ENCODE results near the gene COTL1.

Gene COTL1

DNA sequence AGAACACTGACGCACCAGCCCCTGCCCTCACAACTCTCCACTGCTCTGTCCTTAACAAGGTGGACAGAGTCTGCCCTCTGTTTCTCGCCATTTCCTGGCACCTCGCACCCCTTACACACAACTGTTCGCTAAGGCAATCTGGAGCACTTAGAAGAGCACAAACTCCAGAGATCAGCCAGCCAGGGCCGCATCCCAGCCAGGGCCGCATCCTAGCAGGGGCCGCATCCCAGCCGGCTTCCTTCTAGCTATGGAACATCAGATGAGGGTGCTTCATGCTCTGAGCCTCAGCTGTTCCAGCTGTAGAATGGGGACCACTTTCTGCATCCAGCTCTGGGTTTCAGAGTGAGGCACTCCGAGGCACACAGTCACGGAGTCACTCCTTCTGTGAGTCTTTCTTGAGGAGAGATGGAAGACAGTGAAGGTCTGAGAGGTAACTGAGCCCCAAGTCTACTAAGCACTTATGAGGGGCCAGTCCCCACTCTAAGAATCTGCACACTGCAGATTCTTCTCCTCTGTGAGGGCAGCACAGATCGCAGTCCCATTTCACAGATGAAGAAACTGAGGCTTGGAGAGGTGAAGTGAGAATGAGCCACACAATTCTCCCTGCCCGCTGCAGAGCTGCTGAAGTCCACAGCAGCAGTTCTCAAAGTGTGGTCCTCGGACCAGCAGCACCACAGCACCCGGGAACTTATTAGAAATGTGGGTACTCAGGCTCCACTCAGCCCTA is 20.9 kb downstream of the COTL1 start:
- no peak for DNase-seq
- H3K27ac Mint-ChIP-seq: peak overlapping the region; percentile 83
- H3K27me3 Mint-ChIP-seq (ENCODE audit: low read depth, poor library complexity): no peaks in the 10 kb centered on the region
- H3K4me3 Mint-ChIP-seq: no peak overlapping the region
- TF ChIP-seq, protein P1, sequence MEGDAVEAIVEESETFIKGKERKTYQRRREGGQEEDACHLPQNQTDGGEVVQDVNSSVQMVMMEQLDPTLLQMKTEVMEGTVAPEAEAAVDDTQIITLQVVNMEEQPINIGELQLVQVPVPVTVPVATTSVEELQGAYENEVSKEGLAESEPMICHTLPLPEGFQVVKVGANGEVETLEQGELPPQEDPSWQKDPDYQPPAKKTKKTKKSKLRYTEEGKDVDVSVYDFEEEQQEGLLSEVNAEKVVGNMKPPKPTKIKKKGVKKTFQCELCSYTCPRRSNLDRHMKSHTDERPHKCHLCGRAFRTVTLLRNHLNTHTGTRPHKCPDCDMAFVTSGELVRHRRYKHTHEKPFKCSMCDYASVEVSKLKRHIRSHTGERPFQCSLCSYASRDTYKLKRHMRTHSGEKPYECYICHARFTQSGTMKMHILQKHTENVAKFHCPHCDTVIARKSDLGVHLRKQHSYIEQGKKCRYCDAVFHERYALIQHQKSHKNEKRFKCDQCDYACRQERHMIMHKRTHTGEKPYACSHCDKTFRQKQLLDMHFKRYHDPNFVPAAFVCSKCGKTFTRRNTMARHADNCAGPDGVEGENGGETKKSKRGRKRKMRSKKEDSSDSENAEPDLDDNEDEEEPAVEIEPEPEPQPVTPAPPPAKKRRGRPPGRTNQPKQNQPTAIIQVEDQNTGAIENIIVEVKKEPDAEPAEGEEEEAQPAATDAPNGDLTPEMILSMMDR (IDR thresholded peaks at IDR 0.05): no peak
- peaks cover 4% of the 10 kb centered on the region for H3K9me3 Mint-ChIP-seq
- peaks cover 93% of the 10 kb centered on the region for H3K4me1 Mint-ChIP-seq
- H3K36me3 Mint-ChIP-seq (ENCODE audit: low read depth): peaks cover 33% of the 10 kb centered on the region

DNA sequence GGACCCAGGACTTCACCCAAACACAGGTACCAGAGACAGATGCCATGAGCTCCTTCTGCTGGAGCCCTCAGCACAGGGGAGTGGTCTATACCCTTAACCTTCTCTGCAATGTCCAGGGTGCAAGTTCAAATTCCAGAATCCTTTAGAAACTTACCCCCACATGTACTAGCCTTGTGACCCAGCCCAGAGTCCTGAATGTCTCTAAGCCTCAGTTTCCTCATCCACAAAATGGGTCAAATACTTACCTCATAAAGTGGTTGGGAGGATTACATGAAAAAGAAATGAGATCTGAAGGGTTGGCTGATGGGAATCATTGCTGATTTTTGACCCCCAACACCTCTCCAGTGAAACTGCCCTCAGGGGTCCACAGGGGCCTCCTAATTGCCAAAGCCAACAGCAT is 21.7 kb downstream of the COTL1 start:
- Mint-ChIP-seq H3K27ac (no peak overlapping the region), H3K27me3 (ENCODE audit: low read depth, poor library complexity) (no peaks in the 10 kb centered on the region), H3K36me3 (ENCODE audit: low read depth) (peaks cover 36% of the 10 kb centered on the region), H3K9me3 (peaks cover 6% of the 10 kb centered on the region), H3K4me3 (no peak overlapping the region), H3K4me1 (peaks cover 86% of the 10 kb centered on the region)
- DNase-seq: no peak
- TF ChIP-seq, protein P1 (IDR thresholded peaks at IDR 0.05): no peak

DNA sequence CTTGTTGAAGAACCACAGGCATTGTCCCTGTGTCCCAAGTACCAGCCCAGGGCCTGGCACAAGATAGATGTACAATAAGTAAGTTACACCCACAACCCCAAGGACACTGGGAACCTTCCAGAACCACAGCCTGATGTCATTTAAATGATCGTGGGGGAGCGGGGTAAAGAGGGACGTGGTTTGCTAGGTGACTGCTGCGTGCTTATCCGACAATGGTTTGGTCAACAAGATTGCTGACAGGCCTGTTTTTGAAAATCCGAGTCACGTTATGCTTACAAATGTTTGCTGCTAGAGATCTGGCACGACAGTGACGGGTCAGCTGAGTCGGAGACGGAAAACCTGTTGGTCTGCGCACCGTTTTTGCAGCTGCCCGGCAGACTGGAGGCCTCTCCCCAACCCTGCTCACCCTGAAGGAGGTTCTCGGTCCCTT is 22.8 kb downstream of the COTL1 start:
- peaks cover 6% of the 10 kb centered on the region for H3K9me3 Mint-ChIP-seq
- H3K27me3 Mint-ChIP-seq (ENCODE audit: low read depth, poor library complexity): no peaks in the 10 kb centered on the region
- H3K4me1 Mint-ChIP-seq: peaks cover 75% of the 10 kb centered on the region
- peak overlapping the region; percentile 89 for H3K27ac Mint-ChIP-seq
- peaks cover 44% of the 10 kb centered on the region for H3K36me3 Mint-ChIP-seq (ENCODE audit: low read depth)
- no peak overlapping the region for H3K4me3 Mint-ChIP-seq
- TF ChIP-seq, protein P1 (IDR thresholded peaks at IDR 0.05): no peak
- DNase-seq: no peak

DNA sequence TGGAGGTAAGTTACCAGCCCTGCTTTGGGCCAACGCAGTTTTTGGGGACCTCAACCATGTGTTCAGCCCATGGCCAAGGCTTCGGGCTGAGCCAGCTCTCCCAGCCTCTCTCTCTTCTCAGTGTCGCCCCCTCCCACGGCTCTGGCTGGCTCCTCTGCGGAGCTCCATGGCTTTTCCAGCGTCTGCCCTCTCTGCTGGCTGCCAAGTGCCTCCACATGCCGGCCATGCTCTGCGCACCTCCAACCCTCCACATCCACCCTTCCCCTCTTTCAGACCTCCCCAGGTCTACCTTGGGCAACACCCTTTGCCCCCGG is 23.2 kb downstream of the COTL1 start:
- peaks cover 48% of the 10 kb centered on the region for H3K36me3 Mint-ChIP-seq (ENCODE audit: low read depth)
- DNase-seq: no peak
- TF ChIP-seq, protein P1 (IDR thresholded peaks at IDR 0.05): no peak
- H3K27ac Mint-ChIP-seq: peak overlapping the region; percentile 89
- no peak overlapping the region for H3K4me3 Mint-ChIP-seq
- H3K4me1 Mint-ChIP-seq: peaks cover 71% of the 10 kb centered on the region
- peaks cover 6% of the 10 kb centered on the region for H3K9me3 Mint-ChIP-seq
- no peaks in the 10 kb centered on the region for H3K27me3 Mint-ChIP-seq (ENCODE audit: low read depth, poor library complexity)

DNA sequence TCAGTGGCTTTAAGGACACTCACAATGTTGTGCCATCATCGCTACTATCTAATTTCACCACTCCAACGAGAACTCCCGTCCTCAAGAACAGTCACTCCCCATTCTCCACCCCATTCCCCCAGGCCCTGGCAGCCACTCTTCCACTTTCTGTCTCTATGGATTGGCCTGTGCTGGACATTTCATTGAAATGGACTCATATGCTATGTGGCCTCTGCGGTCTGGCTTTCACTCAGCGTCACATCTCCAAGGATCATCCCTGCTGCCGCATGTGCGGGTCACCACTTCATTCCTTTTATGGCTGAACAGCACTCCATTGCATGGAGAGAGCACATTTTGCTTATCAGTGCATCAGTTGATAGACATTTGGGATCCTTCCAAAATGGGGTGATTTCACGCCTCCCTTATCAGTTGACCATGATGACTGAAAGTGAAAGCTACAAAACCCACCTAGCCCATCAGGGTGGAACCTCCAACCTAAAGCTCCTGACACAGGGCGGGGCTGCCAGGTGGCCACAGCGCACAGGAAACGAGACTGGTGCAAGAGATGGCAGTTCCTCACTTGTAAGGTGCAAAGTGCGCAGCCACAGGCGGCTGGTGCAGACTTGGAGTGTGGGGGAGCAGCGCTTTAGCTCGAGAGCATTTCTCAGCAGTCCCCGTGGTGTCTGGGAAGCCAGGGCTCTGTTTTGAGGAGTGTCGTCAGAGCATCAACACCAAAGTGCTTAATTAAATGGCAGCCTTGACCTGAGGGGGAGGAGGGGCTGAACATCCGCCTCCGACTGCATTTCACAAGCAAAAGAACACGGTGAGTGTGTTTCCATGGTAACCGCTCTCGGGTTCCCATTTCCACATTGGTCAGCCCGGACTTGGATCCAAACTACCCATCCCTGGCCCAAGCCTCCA is 23.8 kb downstream of the COTL1 start:
- H3K27ac Mint-ChIP-seq: peak overlapping the region; percentile 89
- TF ChIP-seq, protein P1 (IDR thresholded peaks at IDR 0.05): no peak
- H3K9me3 Mint-ChIP-seq: peaks cover 6% of the 10 kb centered on the region
- no peak overlapping the region for H3K4me3 Mint-ChIP-seq
- H3K27me3 Mint-ChIP-seq (ENCODE audit: low read depth, poor library complexity): no peaks in the 10 kb centered on the region
- DNase-seq: no peak
- H3K4me1 Mint-ChIP-seq: peaks cover 65% of the 10 kb centered on the region
- peaks cover 54% of the 10 kb centered on the region for H3K36me3 Mint-ChIP-seq (ENCODE audit: low read depth)
